AG08396 (cell line): ENCODE measurements around the gene ZNF496.
A peak's percentile ranks its signal among the peaks of the same experiment; 100 is the strongest.

Experiments
- DNase-seq: peaks from one replicate; pipeline ENCODE4 v3.0.0; 2012; ENCODE audit warnings: low spot score, mixed read lengths

The ZNF496 gene

GRCh38 chr1:247326411-247327130, 5.1 kb downstream of the ZNF496 start:
- DNase-seq = no peak

DNA sequence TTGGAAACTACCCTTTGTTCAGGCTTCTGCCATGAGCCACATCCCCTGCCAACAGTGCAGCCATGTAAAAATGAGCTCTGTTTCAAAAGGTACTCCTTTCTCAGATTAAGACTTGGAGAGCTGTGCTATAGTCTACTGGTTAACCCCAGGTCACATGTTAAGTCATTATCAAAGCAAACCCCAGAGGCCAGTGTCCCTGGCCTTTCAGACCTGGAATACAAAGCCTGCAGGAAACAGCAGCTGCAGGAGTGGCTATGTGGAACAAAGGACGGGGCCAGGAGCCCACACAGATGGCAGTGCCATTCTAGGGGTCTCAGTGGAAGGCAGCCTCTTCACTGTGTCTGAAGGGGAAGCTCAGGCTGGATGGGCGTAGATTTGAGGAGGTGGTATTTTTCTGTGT, 6.7 kb downstream of the ZNF496 start:
- DNase-seq = no peak

- DNase-seq = no peak
Observed at GRCh38 chr1:247324204-247324787, 7.4 kb downstream of the ZNF496 start.

- no peak for DNase-seq
Observed at GRCh38 chr1:247322849-247323586, 8.6 kb downstream of the ZNF496 start.

DNA sequence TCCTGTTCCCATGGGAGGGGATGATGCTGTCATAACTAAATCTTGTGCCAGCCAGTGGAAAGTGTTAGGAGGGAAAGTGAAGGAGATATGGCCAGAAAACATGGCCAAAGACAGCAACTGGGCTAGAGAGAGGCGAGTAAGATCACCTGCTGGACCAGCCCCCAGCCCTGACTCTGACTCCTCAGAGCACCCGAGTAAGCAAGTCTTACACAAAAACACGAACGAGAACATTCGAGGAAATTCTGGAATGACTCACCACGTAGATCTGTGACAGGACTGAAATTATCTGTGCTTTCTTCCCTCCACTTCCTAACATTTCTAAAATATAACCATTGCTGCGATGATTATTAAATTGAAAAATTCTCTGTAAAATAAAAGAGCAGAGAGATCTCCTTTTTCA, 9.2 kb downstream of the ZNF496 start:
- DNase-seq = no peak

GRCh38 chr1:247317702-247318101, 14.0 kb downstream of the ZNF496 start:
- no peak for DNase-seq

DNA sequence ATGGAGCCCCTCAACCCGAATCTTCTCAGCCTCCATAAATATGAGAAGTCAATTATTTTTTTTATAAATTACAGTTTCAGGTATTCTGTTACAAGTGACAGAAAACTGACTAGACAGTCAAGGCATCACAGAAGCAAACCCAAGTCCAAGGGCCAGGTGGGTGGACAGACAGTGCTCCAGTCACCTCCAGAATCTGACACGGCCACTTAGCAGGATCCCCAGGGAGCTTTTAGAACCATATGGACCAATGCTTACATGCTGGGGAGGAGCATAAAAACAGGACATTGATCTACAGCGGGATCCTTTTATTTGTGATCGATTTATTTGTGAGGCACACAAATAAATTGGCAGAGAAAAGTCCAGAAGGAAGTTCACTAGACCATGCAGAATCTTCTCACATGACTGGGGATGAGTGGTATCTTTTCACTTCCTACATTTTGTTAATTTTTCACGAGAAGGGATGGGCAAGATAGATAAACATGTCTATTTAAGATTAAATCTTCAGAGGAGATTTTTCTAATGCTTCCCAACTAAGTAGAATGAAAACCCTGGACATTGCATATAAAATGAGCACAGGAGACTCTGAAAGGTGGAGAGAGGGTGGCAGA, 15.0 kb downstream of the ZNF496 start:
- no peak for DNase-seq

- DNase-seq = no peak
Observed at GRCh38 chr1:247304031-247304430, 27.6 kb downstream of the ZNF496 start.

- DNase-seq = no peak
Observed at GRCh38 chr1:247303216-247303615, 28.5 kb downstream of the ZNF496 start.

DNA sequence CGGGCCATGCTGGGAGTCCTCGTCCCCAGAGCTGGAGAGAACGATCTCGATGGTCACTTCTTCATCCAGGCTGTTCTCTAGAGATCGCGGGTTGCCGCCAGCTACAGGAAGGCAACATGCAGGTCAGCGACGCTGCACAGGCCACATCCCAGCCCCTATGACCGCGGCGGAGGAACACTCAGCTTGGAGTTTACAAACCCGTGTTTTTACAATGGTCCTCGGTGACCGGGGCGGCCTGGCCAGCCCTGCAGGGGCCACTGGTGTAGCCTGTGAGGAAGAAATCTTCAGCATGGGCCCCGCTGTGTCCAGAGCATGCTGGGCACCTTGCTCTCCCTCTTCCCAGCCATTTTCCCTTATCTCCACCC, 30.5 kb downstream of the ZNF496 start:
- no peak for DNase-seq

DNA sequence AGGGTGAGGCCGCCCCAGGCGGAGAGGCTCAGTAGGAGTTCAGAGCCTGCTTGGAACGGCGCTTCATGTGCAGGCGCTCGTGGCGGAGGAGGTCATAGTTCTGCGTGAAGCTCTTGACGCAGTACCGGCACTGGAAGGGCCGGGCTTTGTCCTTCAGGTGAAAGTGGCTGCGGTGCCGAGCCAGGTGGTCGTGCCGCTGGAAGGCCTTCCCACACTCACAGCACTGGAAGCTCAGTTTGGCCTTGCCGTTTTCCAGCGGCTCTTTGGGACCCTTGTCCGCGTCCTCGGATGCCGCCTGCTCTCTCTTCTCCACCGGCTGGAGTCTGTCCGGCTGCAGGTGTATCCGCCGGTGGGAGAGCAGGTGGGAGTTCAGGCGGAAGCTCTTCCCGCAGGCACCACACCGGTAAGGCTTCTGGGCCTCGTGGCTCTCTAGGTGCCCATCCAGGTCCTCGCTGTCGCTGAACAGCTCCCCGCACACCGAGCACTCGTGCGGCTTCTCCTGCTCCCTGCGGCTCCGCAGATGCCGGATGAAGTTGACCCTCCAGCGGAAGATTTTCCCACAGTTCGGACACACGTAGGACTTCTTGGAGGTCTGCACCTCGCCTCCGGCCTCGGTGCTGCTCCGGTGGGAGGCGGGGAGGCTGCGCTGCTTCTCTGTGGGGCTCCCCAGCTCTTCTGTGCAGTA, 31.0 kb downstream of the ZNF496 start:
- no peak for DNase-seq

- DNase-seq = no peak
Observed at GRCh38 chr1:247299723-247300381, 31.8 kb downstream of the ZNF496 start.

GRCh38 chr1:247298701-247299100, 33.0 kb downstream of the ZNF496 start:
- no peak for DNase-seq

- no peak for DNase-seq
Observed at GRCh38 chr1:247298124-247298481, 33.6 kb downstream of the ZNF496 start.

DNA sequence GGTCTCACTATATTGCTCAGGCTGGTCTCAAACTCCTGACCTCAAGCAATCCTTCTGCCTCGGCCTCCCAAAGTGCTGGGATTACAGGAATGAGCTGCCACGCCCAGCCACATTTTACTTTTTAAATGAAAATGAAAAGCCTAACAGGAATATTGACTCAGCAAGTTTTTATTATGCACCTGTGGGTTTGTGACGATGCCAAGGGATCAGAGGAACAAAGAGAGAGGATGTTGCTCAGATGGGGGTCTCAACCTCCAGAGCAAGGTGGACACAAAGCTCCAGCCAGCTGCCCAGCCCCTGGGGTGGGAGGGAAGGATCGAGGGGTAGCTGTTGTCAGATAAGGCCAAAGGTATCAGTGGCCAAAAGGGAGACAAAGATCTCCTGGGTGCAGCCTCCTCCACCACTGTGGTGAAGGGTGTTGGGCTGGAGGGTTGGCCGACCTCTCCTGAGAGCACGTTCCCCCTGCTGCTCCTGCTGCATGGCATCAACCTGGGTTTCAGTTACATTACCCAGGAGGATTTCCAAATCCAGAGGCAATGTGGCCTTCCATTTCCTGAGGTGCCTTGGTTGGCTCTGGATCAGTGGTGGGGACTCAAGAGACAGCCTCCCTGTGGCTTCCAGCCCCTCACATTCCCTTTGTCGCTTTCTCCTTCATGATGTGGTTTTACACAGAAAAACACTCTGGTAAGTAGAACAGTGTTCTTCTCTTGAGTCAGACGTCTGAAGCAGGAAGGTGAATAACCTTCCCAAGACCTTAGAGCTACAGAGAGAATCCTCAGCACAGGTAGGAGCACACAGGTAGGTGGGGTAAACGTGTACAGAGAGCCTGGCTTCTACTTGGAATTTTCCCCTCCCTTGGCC, 34.2 kb downstream of the ZNF496 start:
- DNase-seq = no peak

DNA sequence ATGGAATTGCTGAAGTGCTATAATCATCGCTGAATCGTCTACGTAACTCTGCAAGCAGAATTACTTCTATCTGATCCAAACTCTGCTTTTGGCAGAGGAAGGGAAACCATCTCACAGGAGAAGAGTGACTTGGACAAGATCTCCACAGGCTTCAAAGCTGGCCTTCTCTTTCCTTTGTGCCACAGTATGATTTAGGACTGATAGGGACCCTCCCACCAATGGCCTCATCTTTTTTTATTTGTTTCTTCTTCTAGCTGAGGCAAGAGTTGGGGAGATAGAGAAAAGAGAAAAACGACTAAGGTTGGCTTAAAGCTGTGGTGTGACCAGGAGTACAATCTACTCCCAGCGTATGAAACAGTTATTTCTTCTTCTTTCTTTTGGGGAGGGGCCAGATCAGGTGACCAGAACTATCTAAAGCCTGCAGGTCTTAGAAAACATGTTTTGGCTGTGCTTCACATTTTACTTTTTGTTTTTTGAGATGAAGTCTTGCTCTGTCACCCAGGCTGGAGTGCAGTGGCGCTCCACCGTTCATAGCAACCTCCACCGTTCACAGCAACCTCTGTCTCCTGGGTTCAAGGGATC, 35.0 kb downstream of the ZNF496 start:
- no peak for DNase-seq

DNA sequence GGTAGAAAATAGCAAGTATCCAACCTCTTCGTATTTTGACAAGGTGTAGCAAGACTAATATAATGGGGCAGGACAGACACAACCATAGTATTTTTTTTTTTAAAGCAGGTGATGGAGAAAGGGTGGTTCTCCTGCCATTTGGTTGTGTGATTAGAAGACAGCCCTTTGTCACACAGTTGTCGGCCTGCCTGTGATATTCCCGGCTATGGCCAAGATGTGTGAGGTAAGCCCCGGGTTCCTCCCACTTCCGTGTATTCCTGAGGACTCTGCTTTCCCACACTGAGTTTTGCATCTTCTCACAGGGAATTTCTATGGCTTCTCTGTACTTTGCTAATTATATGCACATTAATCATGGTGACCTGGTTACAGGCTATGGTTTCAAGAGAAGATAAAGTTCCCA, 35.9 kb downstream of the ZNF496 start:
- DNase-seq = no peak

- peak; percentile 50 for DNase-seq
Observed at GRCh38 chr1:247295274-247295684, 36.4 kb downstream of the ZNF496 start.

DNA sequence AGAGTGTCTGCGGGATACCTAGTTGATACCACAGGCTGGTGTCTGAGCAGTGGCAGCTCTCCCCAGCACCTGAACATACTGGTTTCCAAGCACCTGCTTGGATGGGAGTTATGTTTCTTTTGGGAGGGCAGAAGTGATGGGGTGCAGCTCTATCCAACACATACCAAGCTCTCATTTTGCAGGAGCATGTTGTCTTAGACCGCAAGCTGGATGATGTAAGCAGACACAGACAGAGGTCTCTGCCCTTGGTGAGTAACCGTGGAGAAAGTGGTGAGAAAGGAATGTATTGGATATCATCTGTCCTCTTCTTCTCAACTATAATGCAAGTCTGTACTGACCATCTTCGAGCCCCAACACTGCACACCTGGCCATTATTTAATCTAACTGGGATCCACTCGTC, 37.4 kb downstream of the ZNF496 start:
- peak; percentile 76 for DNase-seq

DNA sequence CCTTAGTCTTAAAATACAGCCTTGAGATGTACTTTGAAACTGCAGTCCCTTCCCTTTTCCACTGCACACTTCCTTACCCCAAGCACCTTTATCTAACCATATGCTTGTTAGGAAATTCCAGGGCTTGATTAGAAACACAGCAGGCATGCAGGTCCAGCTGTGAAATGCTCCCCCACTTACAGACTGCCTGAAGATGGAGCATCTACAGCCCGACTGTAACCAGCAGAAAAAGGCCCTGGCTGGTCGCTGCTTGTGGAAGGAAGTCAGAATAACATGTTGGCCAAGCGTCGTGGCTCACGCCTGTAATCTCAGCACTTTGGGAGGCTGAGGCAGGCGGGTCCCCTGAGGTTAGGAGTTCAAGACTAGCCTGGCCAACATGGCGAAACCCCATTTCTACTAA, 38.6 kb downstream of the ZNF496 start:
- no peak for DNase-seq
